NCI-H446 (cell line): ENCODE data around the gene ECHDC3.

ENCODE experiments used
- DNase-seq, 2 experiments: peaks; one replicate each; lab custom pipeline; 2025; lab: John Stamatoyannopoulos, UW

ECHDC3 gene

DNA sequence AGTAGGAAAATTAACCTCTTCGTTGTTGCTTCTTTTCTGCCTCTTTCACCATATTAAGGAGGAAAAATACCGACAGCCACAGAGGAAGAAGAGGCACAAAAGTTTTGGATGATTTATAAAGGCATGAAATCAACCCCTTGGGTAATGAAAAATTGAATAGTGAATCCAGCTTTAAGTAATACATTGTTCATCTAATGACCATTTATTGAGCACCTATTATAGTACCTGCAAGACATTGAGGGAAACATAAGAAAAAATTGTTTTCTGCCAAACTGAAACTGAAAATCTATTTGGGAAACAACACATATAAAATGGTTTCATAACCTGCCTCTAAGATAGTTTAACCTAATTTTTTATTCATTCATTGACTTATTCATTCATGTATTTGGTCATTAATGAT, 8.2 kb downstream of the ECHDC3 start:
- no peak for DNase-seq

GRCh38 chr10:11754173-11754572, 12.0 kb downstream of the ECHDC3 start:
- DNase-seq, result no peak

GRCh38 chr10:11754620-11755019, 12.4 kb downstream of the ECHDC3 start:
- DNase-seq, result no peak

GRCh38 chr10:11755512-11756263, 13.5 kb downstream of the ECHDC3 start:
- no peak for DNase-seq

DNA sequence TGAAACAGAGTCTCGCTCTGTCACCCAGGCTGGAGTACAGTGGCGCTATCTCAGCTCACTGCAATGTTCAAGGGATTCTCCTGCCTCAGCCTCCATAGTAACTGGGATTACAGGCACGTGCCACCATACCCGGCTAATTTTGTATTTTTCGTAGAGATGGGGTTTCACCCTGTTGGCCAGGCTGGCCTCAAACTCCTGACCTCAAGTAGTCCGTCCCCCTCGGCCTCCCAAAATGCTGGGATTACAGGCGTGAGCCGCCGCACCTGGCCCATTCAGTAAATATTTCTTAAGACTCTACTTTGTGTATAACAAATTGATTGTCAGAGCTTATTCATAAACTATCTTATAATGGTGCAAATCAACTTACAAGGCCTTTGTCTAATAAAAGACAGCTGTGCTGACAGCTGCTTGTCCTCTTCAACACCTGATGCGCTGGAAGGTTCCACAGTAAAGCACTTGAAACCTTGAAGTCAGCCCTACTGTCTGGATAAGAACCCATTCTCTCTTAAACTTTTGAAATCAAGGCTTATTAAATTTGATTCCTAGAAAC, 14.7 kb downstream of the ECHDC3 start:
- DNase-seq, result no peak

- DNase-seq, result peak in 1 of 2 experiments; percentile 58
Measured at GRCh38 chr10:11757454-11757820, 15.3 kb downstream of the ECHDC3 start.

- peak; percentile 46 to 73 for DNase-seq
Measured at GRCh38 chr10:11757821-11758463, 15.8 kb downstream of the ECHDC3 start.

DNA sequence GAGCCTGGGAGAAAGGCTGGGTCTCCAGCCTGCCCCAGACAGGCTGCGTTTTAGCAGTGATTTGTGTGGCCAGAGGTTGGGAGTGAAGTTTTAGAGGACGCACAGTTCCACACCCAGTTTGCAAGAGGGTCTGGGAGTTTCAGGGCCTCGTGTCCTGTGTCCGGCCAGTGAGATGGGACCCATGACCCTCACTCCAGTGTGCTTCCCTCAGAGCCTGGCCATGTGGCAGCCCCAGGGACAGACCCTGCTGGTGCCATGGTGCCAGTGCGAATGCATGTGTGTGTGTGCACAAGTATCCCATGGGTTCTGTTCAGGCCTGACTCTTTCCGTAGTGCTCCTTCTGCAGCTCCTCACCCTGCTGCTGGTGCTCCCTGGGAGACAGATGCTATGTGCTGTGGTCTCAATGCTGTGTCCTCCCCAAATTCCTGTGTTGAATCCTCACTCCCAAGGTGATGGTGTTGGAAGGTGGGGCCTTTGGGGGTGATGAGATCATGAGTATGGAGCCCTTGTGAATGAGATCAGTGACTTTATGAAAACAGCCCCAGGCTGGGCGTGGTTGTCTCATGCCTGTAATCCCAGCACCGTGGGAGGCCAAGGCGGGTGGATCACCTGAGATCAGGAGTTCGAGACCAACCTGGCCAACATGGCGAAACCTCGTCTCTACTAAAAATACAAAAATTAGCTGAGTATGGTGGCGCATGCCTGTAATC, 16.5 kb downstream of the ECHDC3 start:
- DNase-seq, result no peak

GRCh38 chr10:11759347-11759746, 17.2 kb downstream of the ECHDC3 start:
- DNase-seq, result no peak

DNA sequence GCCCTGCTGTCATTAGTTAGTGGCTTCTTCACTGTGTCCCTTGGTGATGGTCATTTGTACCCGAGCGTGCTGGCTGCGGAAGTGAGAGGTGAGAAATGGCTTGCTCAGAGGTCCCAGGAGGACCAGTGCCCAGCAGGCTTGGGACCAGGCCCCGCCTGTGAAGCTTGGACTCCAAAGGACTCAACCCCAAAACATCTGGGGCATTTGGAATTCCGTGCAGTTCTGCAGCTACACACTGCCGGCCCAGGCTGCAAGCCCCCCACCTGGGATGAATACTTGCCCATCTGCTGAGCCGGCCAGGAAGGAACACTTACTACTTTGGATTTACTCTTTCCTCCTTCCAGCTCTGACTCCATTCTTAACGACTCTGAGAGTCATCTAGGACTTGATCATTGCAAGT, 18.0 kb downstream of the ECHDC3 start:
- DNase-seq, result no peak

GRCh38 chr10:11760861-11761260, 18.7 kb downstream of the ECHDC3 start:
- no peak for DNase-seq

- no peak for DNase-seq
Measured at GRCh38 chr10:11761431-11761830, 19.2 kb downstream of the ECHDC3 start.

DNA sequence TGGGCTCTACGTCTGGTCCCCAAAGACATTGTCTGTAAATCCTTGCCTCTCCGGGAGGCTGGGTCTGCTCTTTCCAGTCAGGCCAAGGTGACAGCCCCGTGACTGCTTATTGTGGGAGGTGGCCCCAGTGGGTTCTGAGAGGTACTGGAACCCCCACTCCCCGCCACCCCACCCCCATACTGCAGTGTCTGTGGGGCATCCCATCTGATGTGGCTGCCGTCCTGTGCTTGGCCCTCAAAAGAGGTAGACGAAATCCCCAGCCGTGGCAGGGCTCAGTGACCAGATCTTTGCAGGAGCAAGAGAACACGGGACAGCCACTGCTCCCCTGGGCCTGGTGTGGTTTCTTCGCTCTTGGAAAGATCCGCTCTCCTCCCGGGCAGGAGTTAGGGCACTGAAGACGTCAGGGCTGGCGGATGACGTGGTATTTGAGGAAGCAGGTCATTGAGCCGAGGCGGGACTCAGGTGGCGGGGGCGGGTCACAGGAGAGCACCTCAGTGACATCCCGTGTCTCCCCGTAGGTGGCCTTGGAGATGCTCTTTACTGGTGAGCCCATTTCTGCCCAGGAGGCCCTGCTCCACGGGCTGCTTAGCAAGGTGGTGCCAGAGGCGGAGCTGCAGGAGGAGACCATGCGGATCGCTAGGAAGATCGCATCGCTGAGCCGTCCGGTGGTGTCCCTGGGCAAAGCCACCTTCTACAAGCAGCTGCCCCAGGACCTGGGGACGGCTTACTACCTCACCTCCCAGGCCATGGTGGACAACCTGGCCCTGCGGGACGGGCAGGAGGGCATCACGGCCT, 20.7 kb downstream of the ECHDC3 start:
- no peak for DNase-seq

GRCh38 chr10:11763501-11763861, 21.3 kb downstream of the ECHDC3 start:
- no peak for DNase-seq

DNA sequence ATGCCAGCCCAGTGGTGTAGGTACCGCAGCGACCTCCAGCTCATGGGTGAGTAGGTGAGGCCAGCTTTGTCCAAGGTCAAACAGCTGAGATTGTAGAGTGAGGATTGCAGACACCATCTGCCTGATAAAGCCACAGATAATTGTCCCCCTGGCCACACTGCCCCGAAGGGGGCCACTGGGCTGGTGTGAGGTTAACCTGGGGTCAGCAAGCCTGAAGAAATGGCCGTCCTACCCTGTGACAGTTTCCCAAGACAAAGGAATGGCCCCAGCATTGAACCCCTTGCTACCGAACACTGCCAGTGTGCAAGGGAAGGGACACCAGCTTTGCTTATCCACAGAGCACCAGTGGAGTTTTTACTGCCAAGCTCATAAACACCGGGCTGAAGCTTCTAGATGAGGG, 23.0 kb downstream of the ECHDC3 start:
- no peak for DNase-seq

- DNase-seq, result no peak
Measured at GRCh38 chr10:11772575-11773288, 30.6 kb downstream of the ECHDC3 start.

DNA sequence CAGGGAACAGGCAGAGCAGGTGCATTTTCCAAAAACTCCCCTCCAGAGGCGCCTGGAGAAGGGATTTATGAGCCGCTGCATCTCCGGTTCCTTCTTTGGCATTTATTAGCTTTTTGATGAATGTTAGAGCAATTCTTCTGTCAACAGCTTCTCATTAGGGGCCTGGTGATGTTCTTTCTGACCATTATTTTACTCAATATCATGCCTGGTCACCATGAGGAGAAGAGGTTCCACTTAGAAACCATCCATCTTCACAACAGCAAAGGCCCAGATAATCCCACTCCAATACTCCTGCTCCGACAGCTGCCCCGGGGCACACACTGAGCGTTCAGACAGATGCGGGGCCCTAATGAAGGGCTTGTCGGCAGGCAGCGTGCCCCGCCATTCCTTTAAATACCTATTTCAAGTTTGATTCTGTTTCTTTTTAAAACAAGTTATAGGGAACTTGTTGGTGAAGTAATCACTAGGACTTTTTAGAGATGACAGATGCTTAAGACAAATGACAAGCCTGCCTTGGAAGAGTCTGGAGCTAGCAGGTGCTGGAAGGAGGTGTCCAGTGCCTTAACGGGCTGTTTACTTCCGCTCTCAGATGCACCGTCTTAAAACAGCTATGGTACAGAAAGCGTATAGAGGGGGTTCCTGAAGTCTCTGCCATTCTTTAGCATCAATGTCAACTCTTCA, 31.7 kb downstream of the ECHDC3 start:
- no peak for DNase-seq

- DNase-seq, result no peak
Measured at GRCh38 chr10:11775412-11775811, 33.2 kb downstream of the ECHDC3 start.

GRCh38 chr10:11776080-11776479, 33.9 kb downstream of the ECHDC3 start:
- no peak for DNase-seq

DNA sequence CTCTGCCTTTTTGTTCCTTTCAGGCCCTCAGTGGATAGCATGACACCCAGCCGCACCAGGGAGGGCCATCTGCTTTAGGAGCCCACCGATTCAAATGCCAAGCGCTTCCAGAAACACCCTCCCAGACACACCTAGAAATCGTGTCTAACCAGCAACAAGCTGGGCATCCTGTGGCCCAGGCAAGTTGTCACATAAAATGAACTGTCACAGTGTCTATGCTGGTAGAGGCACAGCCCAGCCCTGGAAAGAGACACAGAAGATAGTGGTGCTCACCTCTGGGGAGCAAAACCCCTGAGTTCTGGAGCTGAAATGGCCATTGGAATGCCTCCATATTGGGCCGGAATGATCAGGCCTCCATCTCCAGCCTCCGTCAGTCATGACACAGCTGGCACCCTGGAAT, 38.9 kb downstream of the ECHDC3 start:
- no peak for DNase-seq
